PC-3 (cell line): ENCODE measurements around the gene CDC6. TPM values are rescaled to one million over a fixed set of nuclear protein-coding genes. Genes with fewer than 3 reads are reported as not detected.
A peak's percentile ranks its signal among the peaks of the same experiment; 100 is the strongest.

ENCODE experiments used
- ATAC-seq: fragments of 200-7000 bp; cut with Tn5 transposase; 2 replicates; pipeline ENCODE4 v1.9.1; 2020; ENCODE audit warnings: mild to moderate bottlenecking, moderate library complexity
- BruUV-seq: library from RNA; stranded (reverse); fragments of 400-500 nt; replicated peaks from 2 replicates; lab custom pipeline; 2021; lab: Mats Ljungman, UMichigan
- CTCF ChIA-PET: fragments of 300-600 bp; sonication (Branson Sonifier 250); formaldehyde crosslinking; loops from one replicate; lab custom pipeline; 2022; ENCODE audit warnings: antibody characterized with exemption; lab: Charles Lee
- POLR2A ChIA-PET: fragments of 300-600 bp; sonication (Branson Sonifier 250); formaldehyde crosslinking; loops from one replicate; lab custom pipeline; 2022; ENCODE audit warnings: antibody characterized with exemption; ENCODE audit not compliant: unreplicated experiment; lab: Charles Lee
- DNase-seq: peaks from one replicate; pipeline ENCODE4 v3.0.0-alpha.2; 2015
- H2AFZ ChIP-seq: fragments of 300-600 bp; sonication (generic); 2 replicates; pipeline ENCODE4 v1.6.0; 2016; ENCODE audit warnings: antibody characterized with exemption, low read length
- H3F3A ChIP-seq: fragments of 300-600 bp; sonication (generic); one replicate; pipeline ENCODE4 v1.6.0; 2017; ENCODE audit warnings: antibody characterized with exemption, low read length, control low read depth, mild to moderate bottlenecking; ENCODE audit not compliant: unreplicated experiment
- H3K27ac ChIP-seq: fragments of 300-600 bp; sonication (generic); 2 replicates; pipeline ENCODE4 v1.5.1; 2016; ENCODE audit warnings: mild to moderate bottlenecking, low read length
- H3K27me3 ChIP-seq: fragments of 300-600 bp; sonication (generic); 2 replicates; pipeline ENCODE4 v1.6.1; 2016; ENCODE audit warnings: low read length, mixed read lengths
- H3K36me3 ChIP-seq: fragments of 300-600 bp; sonication (generic); 2 replicates; pipeline ENCODE4 v1.6.1; 2016; ENCODE audit warnings: low read depth, mixed run types, low read length, mixed read lengths
- H3K4me1 ChIP-seq: fragments of 300-600 bp; sonication (generic); 2 replicates; pipeline ENCODE4 v1.5.1; 2016; ENCODE audit warnings: low read length; ENCODE audit not compliant: insufficient read depth
- H3K4me2 ChIP-seq: fragments of 300-600 bp; sonication (generic); 2 replicates; pipeline ENCODE4 v1.6.0; 2016; ENCODE audit warnings: low read length
- H3K4me3 ChIP-seq: fragments of 300-600 bp; sonication (generic); 2 replicates; pipeline ENCODE4 v1.5.1; 2016; ENCODE audit warnings: mild to moderate bottlenecking, low read length, mixed read lengths
- H3K79me2 ChIP-seq: fragments of 300-600 bp; sonication (generic); 2 replicates; pipeline ENCODE4 v1.6.1; 2017; ENCODE audit warnings: low read length, mixed read lengths
- H3K9ac ChIP-seq: fragments of 300-600 bp; sonication (generic); 2 replicates; pipeline ENCODE4 v1.6.0; 2016; ENCODE audit warnings: mild to moderate bottlenecking, low read length
- H3K9me2 ChIP-seq: fragments of 300-600 bp; sonication (generic); replicated peaks from 2 replicates; pipeline ENCODE4 v1.6.1; 2016; ENCODE audit warnings: mixed run types, low read length, mixed read lengths
- H3K9me3 ChIP-seq: fragments of 300-600 bp; sonication (generic); 2 replicates; pipeline ENCODE4 v1.6.1; 2016; ENCODE audit warnings: low read length, mixed read lengths
- H4K20me1 ChIP-seq: fragments of 300-600 bp; sonication (generic); 2 replicates; pipeline ENCODE4 v1.6.1; 2016; ENCODE audit warnings: low read length, mixed read lengths
- EZH2 ChIP-seq: fragments of 300-600 bp; sonication (generic); IDR thresholded peaks from one replicate; pipeline ENCODE4 v1.6.1; 2017; ENCODE audit warnings: antibody characterized with exemption, mild to moderate bottlenecking, low read length; ENCODE audit not compliant: unreplicated experiment
- EZH2phosphoT487 ChIP-seq: fragments of 300-600 bp; sonication (generic); IDR thresholded peaks from 2 replicates; pipeline ENCODE4 v1.6.1; 2018; ENCODE audit warnings: mild to moderate bottlenecking, antibody characterized with exemption, low read length, borderline replicate concordance
- intact Hi-C: fragments of 100-400 bp; cut with micrococcal nuclease; formaldehyde crosslinking; loops from 2 replicates; pipeline ENCODE4 v1.9.0; 2023
- total RNA-seq: library from RNA; depleted of rRNA; stranded (reverse); fragments of >200 nt; gene quantifications from 2 replicates; pipeline ENCODE4 v1.2.3, GENCODE V29; 2014
- TF ChIP-seq, protein P1 (sequence below): fragments of 300-600 bp; sonication (generic); conservative IDR thresholded peaks from 2 replicates; pipeline ENCODE4 v1.5.1; 2017; ENCODE audit warnings: antibody characterized with exemption, low read depth, mild to moderate bottlenecking, low read length

Gene CDC6
- total RNA-seq, 1 experiment from 2014 or later, result 48.9 TPM

GRCh38 chr17:40322358-40323315, 35.0 kb downstream of the CDC6 start:
- no peaks in the 10 kb centered on the region for H3K27me3 ChIP-seq
- peaks cover 43% of the 10 kb centered on the region for H3K4me1 ChIP-seq
- no TSS peak for BruUV-seq
- peaks cover 10% of the 10 kb centered on the region; the same call in 1 of the 2 replicates for H4K20me1 ChIP-seq
- peak; percentile 16 for ATAC-seq
- H3F3A ChIP-seq, result no peaks in the 10 kb centered on the region
- ChIA-PET POLR2A (no interaction called here), CTCF (no interaction called here)
- no peaks in the 10 kb centered on the region for H3K36me3 ChIP-seq
- H2AFZ ChIP-seq, result peak overlapping the region; percentile 46; the same call in 1 of the 2 replicates
- H3K79me2 ChIP-seq, result peaks cover 96% of the 10 kb centered on the region
- peak; percentile 62 for DNase-seq
- intact Hi-C loops, result no loop called here
- TF ChIP-seq EZH2, result no peak
- no peak for TF ChIP-seq EZH2phosphoT487
- TF ChIP-seq, protein P1, sequence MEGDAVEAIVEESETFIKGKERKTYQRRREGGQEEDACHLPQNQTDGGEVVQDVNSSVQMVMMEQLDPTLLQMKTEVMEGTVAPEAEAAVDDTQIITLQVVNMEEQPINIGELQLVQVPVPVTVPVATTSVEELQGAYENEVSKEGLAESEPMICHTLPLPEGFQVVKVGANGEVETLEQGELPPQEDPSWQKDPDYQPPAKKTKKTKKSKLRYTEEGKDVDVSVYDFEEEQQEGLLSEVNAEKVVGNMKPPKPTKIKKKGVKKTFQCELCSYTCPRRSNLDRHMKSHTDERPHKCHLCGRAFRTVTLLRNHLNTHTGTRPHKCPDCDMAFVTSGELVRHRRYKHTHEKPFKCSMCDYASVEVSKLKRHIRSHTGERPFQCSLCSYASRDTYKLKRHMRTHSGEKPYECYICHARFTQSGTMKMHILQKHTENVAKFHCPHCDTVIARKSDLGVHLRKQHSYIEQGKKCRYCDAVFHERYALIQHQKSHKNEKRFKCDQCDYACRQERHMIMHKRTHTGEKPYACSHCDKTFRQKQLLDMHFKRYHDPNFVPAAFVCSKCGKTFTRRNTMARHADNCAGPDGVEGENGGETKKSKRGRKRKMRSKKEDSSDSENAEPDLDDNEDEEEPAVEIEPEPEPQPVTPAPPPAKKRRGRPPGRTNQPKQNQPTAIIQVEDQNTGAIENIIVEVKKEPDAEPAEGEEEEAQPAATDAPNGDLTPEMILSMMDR, result no peak
- H3K4me2 ChIP-seq, result peak overlapping the region; percentile 77
- H3K27ac ChIP-seq, result peak overlapping the region; percentile 84
- H3K9ac ChIP-seq, result peak overlapping the region; percentile 62
- no peaks in the 10 kb centered on the region for H3K9me3 ChIP-seq
- H3K9me2 ChIP-seq, result no peaks in the 10 kb centered on the region
- H3K4me3 ChIP-seq, result peak overlapping the region; percentile 53

- Histone ChIP-seq H3K4me1 (peaks cover 42% of the 10 kb centered on the region), H2AFZ (no peak overlapping the region), H4K20me1 (peaks cover 8% of the 10 kb centered on the region; the same call in 1 of the 2 replicates), H3K9ac (peak overlapping the region; percentile 62), H3F3A (no peaks in the 10 kb centered on the region), H3K4me3 (peak overlapping the region; percentile 2; the same call in 1 of the 2 replicates), H3K36me3 (no peaks in the 10 kb centered on the region), H3K79me2 (peaks cover 98% of the 10 kb centered on the region), H3K27ac (peak overlapping the region; percentile 84), H3K9me3 (no peaks in the 10 kb centered on the region), H3K27me3 (no peaks in the 10 kb centered on the region), H3K4me2 (peak overlapping the region; percentile 77), H3K9me2 (no peaks in the 10 kb centered on the region)
- ChIA-PET POLR2A (no interaction called here), CTCF (no interaction called here)
- ATAC-seq (peak; percentile 15), DNase-seq (peak; percentile 35)
- TF ChIP-seq, protein P1, result no peak
- TF ChIP-seq EZH2phosphoT487 (no peak), EZH2 (no peak)
- BruUV-seq, result no TSS peak
- intact Hi-C loops, result no loop called here
Measured at GRCh38 chr17:40323391-40324381, 36.0 kb downstream of the CDC6 start.
